Astrocyte (in vitro differentiated cells and primary cell): ENCODE measurements around the gene MAP2.

ENCODE experiments used
- EZH2 ChIP-seq: IDR thresholded peaks from 2 replicates; pipeline ENCODE4 v1.6.1; 2012; ENCODE audit warnings: mild to moderate bottlenecking, low read length, inconsistent platforms; ENCODE audit not compliant: insufficient read depth
- TF ChIP-seq, protein P1 (sequence below): IDR thresholded peaks from 2 replicates; pipeline ENCODE4 v1.5.1; 2011; ENCODE audit warnings: low read depth, mild to moderate bottlenecking, inconsistent platforms, low read length, moderate library complexity; ENCODE audit not compliant: insufficient read depth

DNA sequence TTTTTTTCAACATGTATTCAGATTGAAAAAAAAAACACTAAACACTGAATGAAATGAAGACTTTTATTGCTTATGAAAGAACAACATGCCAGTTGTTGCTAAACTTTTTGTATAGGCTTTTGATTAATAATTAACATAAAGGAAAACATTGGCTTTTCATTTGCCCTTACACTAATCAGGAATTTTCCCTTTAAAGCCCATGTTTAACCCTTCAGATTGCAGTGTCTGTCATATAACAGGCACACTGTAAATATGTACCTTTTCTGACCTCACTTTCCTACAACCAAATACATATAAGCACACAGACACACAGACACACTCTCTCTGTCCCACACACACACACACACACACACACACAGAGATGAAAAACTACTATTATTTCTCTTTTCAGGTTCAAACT lies 84.4 kb downstream of the MAP2 start:
- TF ChIP-seq, protein P1, sequence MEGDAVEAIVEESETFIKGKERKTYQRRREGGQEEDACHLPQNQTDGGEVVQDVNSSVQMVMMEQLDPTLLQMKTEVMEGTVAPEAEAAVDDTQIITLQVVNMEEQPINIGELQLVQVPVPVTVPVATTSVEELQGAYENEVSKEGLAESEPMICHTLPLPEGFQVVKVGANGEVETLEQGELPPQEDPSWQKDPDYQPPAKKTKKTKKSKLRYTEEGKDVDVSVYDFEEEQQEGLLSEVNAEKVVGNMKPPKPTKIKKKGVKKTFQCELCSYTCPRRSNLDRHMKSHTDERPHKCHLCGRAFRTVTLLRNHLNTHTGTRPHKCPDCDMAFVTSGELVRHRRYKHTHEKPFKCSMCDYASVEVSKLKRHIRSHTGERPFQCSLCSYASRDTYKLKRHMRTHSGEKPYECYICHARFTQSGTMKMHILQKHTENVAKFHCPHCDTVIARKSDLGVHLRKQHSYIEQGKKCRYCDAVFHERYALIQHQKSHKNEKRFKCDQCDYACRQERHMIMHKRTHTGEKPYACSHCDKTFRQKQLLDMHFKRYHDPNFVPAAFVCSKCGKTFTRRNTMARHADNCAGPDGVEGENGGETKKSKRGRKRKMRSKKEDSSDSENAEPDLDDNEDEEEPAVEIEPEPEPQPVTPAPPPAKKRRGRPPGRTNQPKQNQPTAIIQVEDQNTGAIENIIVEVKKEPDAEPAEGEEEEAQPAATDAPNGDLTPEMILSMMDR: no peak
- no peak for TF ChIP-seq EZH2
